Kidney (tissue), 14 donors: ENCODE measurements around the gene DNAJB2. TPM values are rescaled to one million over a fixed set of nuclear protein-coding genes. Genes with fewer than 3 reads are reported as not detected.

ENCODE experiments used
- DNase-seq, 5 donors: peaks; one replicate each; pipeline ENCODE4 v3.0.0-alpha.2; 2013 to 2020
- FAIRE-seq: peaks from 2 replicates; lab custom pipeline; 2012; peaks lifted over from hg19 to GRCh38; lab: Jason Lieb, UNC
- H3K27ac ChIP-seq, 2 donors: one replicate each; pipeline ENCODE4 v1.7.0; 2013; ENCODE audit warnings: low read depth in 2 of 2, low read length in 2 of 2, inconsistent platforms in 1 of 2
- H3K27me3 ChIP-seq: one replicate; pipeline ENCODE4 v1.7.1; 2013; ENCODE audit warnings: low read length, inconsistent platforms; ENCODE audit not compliant: control insufficient read depth, insufficient read depth
- H3K36me3 ChIP-seq, 3 donors: one replicate each; pipeline versions ENCODE4 v1.7.0 to v1.7.1; 2013; ENCODE audit warnings: low read length in 3 of 3, control low read depth in 1 of 3, inconsistent platforms in 1 of 3; ENCODE audit not compliant: insufficient read depth in 3 of 3, control insufficient read depth in 2 of 3
- H3K4me1 ChIP-seq, 3 donors: one replicate each; pipeline versions ENCODE4 v1.7.0 to v1.7.1; 2013; ENCODE audit warnings: low read length in 3 of 3, inconsistent platforms in 1 of 3, low read depth in 1 of 3; ENCODE audit not compliant: control insufficient read depth in 2 of 3, insufficient read depth in 2 of 3
- H3K4me3 ChIP-seq, 3 donors: one replicate each; pipeline versions ENCODE4 v1.7.0 to v1.8.1; 2013; ENCODE audit warnings: low read length in 3 of 3, control low read depth in 1 of 3, inconsistent platforms in 1 of 3
- H3K9ac ChIP-seq, 3 donors: one replicate each; pipeline versions ENCODE4 v1.7.0 to v1.7.1; 2013; ENCODE audit warnings: low read length in 3 of 3, control low read depth in 1 of 3, inconsistent platforms in 1 of 3
- H3K9me3 ChIP-seq, 3 donors: one replicate each; pipeline versions ENCODE4 v1.7.0 to v1.7.1; 2013; ENCODE audit warnings: low read length in 3 of 3, control low read depth in 1 of 3, inconsistent platforms in 1 of 3; ENCODE audit not compliant: control insufficient read depth in 2 of 3, insufficient read depth in 1 of 3
- intact Hi-C: fragments of 100-400 bp; cut with DNase I; formaldehyde crosslinking; loops from one replicate; pipeline ENCODE4 v1.11.1; 2022
- polyA plus RNA-seq: library from polyadenylated mRNA; stranded (reverse); fragments of 350-450 nt; fragmentation: Illumina TruSeq; extraction: RNeasy Lipid Tissue Mini Kit (QIAGEN cat#74804); gene quantifications from one replicate; pipeline ENCODE4 v1.2.3, GENCODE V29; 2014; ENCODE audit warnings: low read depth, low replicate concordance; ENCODE audit not compliant: insufficient read depth
- total RNA-seq: library from RNA; stranded (reverse); fragmentation: NEBNext Ultra II Directional; extraction: Animal tissue kit (Norgen Biotek cat#: 25700); gene quantifications from one replicate; pipeline ENCODE4 v1.2.1, GENCODE V29; 2021
- TF ChIP-seq, protein P1 (sequence below): IDR thresholded peaks from 3 replicates; pipeline ENCODE4 v1.5.1; 2012; ENCODE audit warnings: mild to moderate bottlenecking, moderate library complexity, borderline replicate concordance; ENCODE audit not compliant: insufficient read depth; ENCODE audit errors: extremely low read depth
- donor health status: control.
- donor health status: control.
- donor health status: control.
- donor health status: control.
- donor health status: control.
- donor health status: DM: yes; HTN: yes; CAD: no.
- donor health status: Normal renal cell carcinoma (clear cell type).

DNAJB2 gene
- total and polyA plus RNA-seq, 2 donors from 2014 or later = 94.3 to 128 TPM

DNA sequence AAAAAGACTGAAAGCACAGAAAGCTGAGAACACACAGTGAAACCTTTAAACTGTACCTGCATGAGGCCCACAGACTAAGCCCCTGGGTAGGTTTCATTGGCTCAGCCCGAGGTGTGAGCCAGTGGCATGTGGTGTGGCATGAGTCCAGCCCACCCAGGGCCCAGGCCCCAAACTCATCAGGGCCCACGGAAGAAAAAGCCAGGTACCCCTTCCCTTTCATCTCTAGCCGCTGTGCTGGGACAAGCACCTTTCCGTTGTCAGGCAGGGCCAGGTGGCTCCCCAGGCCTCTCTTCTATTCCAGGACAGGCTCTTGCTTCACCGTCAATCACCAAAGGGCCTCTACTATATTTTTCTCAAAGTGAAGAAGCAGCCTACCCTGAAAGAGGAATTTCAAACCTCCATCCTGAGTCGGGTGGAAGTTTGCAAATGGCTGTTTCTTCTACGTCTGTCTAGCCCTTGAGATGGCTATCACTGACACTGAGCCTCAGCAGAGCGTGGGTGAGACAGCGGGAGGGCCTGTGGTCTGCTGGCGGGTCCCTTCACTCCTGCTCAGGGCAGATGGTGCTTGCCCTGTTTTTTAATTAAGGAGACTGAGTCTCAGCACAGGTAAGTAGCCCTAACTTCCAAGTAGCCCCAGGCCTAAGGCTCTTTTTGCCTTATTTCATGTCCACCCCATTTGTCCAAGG lies 8.6 kb downstream of the DNAJB2 start:
- no peak overlapping the region for H3K27ac ChIP-seq
- DNase-seq = peak in 1 of 5 donors; percentile 34
- intact Hi-C loops = loop anchor here (10.0 kb wide), 1 partner anchor 123 kb away; the partner anchor contains the start of gene NHEJ1

DNA sequence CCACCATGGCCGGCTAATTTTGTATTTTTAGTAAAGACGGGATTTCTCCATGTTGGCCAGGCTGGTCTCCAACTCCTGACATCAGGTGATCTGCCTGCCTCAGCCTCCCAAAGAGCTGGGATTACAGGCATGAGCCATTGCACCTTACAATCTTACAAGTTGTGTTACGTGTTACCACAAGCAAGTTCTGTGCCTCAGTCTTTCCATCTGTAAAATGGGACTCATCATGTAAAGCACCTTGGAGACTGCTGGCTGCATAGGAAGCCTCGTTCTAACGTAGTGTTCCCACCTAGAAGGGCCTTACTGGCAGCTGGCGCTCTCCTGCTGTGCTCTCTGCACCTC lies 10.0 kb downstream of the DNAJB2 start:
- peaks cover 0 to 6% (median 0%) of the 10 kb centered on the region in 3 donors for H3K4me1 ChIP-seq
- H3K4me3 ChIP-seq = no peak overlapping the region
- intact Hi-C loops = loop anchor here (10.0 kb wide), 1 partner anchor 124 kb away; the partner anchor contains the start of gene NHEJ1
- no peaks in the 10 kb centered on the region for H3K9me3 ChIP-seq
- no peaks in the 10 kb centered on the region for H3K27me3 ChIP-seq
- TF ChIP-seq, protein P1, sequence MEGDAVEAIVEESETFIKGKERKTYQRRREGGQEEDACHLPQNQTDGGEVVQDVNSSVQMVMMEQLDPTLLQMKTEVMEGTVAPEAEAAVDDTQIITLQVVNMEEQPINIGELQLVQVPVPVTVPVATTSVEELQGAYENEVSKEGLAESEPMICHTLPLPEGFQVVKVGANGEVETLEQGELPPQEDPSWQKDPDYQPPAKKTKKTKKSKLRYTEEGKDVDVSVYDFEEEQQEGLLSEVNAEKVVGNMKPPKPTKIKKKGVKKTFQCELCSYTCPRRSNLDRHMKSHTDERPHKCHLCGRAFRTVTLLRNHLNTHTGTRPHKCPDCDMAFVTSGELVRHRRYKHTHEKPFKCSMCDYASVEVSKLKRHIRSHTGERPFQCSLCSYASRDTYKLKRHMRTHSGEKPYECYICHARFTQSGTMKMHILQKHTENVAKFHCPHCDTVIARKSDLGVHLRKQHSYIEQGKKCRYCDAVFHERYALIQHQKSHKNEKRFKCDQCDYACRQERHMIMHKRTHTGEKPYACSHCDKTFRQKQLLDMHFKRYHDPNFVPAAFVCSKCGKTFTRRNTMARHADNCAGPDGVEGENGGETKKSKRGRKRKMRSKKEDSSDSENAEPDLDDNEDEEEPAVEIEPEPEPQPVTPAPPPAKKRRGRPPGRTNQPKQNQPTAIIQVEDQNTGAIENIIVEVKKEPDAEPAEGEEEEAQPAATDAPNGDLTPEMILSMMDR = no peak
- FAIRE-seq (no peak), DNase-seq (no peak)
- H3K9ac ChIP-seq = no peak overlapping the region
- no peaks in the 10 kb centered on the region for H3K36me3 ChIP-seq
- peak overlapping the region in 1 of 2 donors; percentile 45 for H3K27ac ChIP-seq

More for the DNA sequence above, 8.6 kb downstream of the DNAJB2 start:
- Histone ChIP-seq H3K9me3 (no peaks in the 10 kb centered on the region), H3K4me1 (peaks cover 0 to 6% (median 0%) of the 10 kb centered on the region in 3 donors), H3K36me3 (peaks cover 0 to 3% (median under 1%) of the 10 kb centered on the region in 3 donors), H3K27me3 (no peaks in the 10 kb centered on the region), H3K4me3 (no peak overlapping the region), H3K9ac (no peak overlapping the region)
- TF ChIP-seq, protein P1 = no peak
- FAIRE-seq = no peak

DNA sequence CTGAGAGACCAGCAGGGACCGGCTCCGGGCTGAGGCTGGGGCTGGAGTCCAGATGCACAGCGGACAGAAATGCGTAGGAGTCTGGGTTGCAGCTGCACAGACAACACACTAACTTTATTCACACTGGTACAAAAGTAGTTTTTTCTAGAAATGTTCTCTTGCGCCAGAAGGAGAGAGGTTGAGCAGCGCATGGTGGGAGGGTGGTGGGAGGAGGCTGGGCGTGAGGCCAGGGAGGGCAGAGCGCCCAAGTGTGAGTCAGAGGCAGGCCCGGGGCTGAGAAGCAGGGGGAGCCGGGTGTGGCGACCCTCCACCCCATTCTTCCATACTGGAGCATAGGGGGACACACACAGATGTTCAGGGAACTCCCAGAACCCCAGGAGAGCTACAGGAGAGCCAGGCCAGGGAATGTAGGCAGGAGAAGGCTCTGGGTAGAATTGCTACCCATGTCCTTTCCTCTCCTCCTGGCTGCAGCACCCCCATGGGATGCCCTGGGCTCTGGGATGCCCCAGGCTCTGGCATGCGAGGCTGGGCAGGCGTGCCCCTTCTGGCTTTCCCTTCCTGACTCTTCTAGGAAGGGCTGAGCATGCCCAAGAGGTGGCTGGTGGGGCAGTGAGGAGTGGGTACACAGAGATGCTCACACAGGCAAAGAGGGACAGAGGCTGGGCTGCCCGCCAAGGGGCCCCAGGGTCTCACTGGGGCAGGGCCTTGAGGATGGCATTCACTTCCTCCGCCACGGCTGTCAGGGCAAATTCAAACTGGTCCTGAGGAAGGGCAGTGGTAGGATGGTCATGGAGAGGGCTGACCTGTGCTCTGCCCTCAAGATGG lies 10.6 kb downstream of the DNAJB2 start:
- TF ChIP-seq, protein P1 = no peak

More for the DNA sequence above, 10.6 kb downstream of the DNAJB2 start:
- Histone ChIP-seq H3K9me3 (no peaks in the 10 kb centered on the region), H3K36me3 (no peaks in the 10 kb centered on the region), H3K4me1 (peaks cover 0 to 9% (median 0%) of the 10 kb centered on the region in 3 donors), H3K27ac (peak overlapping the region in 1 of 2 donors; percentile 45), H3K4me3 (no peak overlapping the region), H3K9ac (no peak overlapping the region), H3K27me3 (no peaks in the 10 kb centered on the region)
- DNase-seq = peak in 3 of 5 donors; percentile 47 to 87 (median 51)
- FAIRE-seq = no peak
- intact Hi-C loops = loop anchor here (10.0 kb wide), 1 partner anchor 125 kb away; the partner anchor contains the start of gene NHEJ1
